Keratinocyte (primary cell): ENCODE data around the gene SH3PXD2A. TPM values are rescaled to one million over a fixed set of nuclear protein-coding genes. Genes with fewer than 3 reads are reported as not detected.

Experiments used
- DNase-seq: peaks from one replicate; pipeline ENCODE4 v3.0.0-alpha.2; 2011; ENCODE audit warnings: low read depth, missing footprints, low spot score
- FAIRE-seq: peaks from 2 replicates; lab custom pipeline; 2011; peaks lifted over from hg19 to GRCh38; lab: Jason Lieb, UNC
- H2AFZ ChIP-seq: 2 replicates; pipeline ENCODE4 v1.6.0; 2012; ENCODE audit warnings: low read length, control low read depth, inconsistent platforms; ENCODE audit not compliant: control insufficient read depth
- H3K27ac ChIP-seq: 2 replicates; pipeline ENCODE4 v1.5.1; 2011; ENCODE audit warnings: low read length; ENCODE audit not compliant: control insufficient read depth, insufficient read depth
- H3K27me3 ChIP-seq: 3 replicates; pipeline ENCODE4 v1.6.0; 2011; ENCODE audit warnings: low read length; ENCODE audit not compliant: control insufficient read depth, insufficient read depth; ENCODE audit errors: extremely low read depth
- H3K36me3 ChIP-seq, 2 experiments: 2 replicates in 1 of 2; 3 replicates in 1 of 2; pipeline ENCODE4 v1.5.1; 2011; ENCODE audit warnings: low read length in 2 of 2, mild to moderate bottlenecking in 1 of 2; ENCODE audit not compliant: control insufficient read depth in 2 of 2, insufficient read depth in 2 of 2; ENCODE audit errors: extremely low read depth in 1 of 2
- H3K4me1 ChIP-seq: 3 replicates; pipeline ENCODE4 v1.5.1; 2011; ENCODE audit warnings: low read length; ENCODE audit not compliant: control insufficient read depth, insufficient read depth; ENCODE audit errors: extremely low read depth
- H3K4me2 ChIP-seq: 3 replicates; pipeline ENCODE4 v1.6.0; 2011; ENCODE audit warnings: low read depth, low read length; ENCODE audit not compliant: control insufficient read depth, insufficient read depth; ENCODE audit errors: extremely low read depth
- H3K4me3 ChIP-seq, 3 experiments: fragments of 200-600 bp in 1 of 3; sonication (generic) in 1 of 3; 2 replicates in 2 of 3; 3 replicates in 1 of 3; pipeline ENCODE4 v1.5.1; 2011 to 2016; ENCODE audit warnings: low read length in 3 of 3, mild to moderate bottlenecking in 3 of 3, control low read depth in 2 of 3, inconsistent platforms in 1 of 3, low read depth in 1 of 3, mixed read lengths in 1 of 3, mixed run types in 1 of 3, moderate library complexity in 1 of 3; ENCODE audit not compliant: control insufficient read depth in 2 of 3, insufficient read depth in 2 of 3; ENCODE audit errors: extremely low read depth in 1 of 3
- H3K79me2 ChIP-seq: 2 replicates; pipeline ENCODE4 v1.6.0; 2012; ENCODE audit warnings: low read length; ENCODE audit not compliant: control insufficient read depth, insufficient read depth
- H3K9ac ChIP-seq: 3 replicates; pipeline ENCODE4 v1.6.0; 2011; ENCODE audit warnings: low read length; ENCODE audit not compliant: control insufficient read depth, insufficient read depth; ENCODE audit errors: extremely low read depth
- H3K9me1 ChIP-seq: 3 replicates; pipeline ENCODE4 v1.6.0; 2011; ENCODE audit warnings: low read length; ENCODE audit not compliant: control insufficient read depth, insufficient read depth; ENCODE audit errors: extremely low read depth
- H3K9me3 ChIP-seq: 2 replicates; pipeline ENCODE4 v1.5.1; 2012; ENCODE audit warnings: low read depth, low read length; ENCODE audit not compliant: control insufficient read depth
- H4K20me1 ChIP-seq: 3 replicates; pipeline ENCODE4 v1.6.0; 2011; ENCODE audit warnings: low read length; ENCODE audit not compliant: control insufficient read depth, insufficient read depth; ENCODE audit errors: extremely low read depth
- EZH2 ChIP-seq: IDR thresholded peaks from one replicate; pipeline ENCODE4 v1.6.1; 2012; ENCODE audit warnings: inconsistent platforms, mild to moderate bottlenecking, low read length, moderate library complexity
- dilution Hi-C: fragments of 300-500 bp; cut with MboI; formaldehyde crosslinking; loops from one replicate; pipeline ENCODE4 v1.7.0; 2020; ENCODE audit warnings: low sequenced_read_pairs; ENCODE audit not compliant: extremely low pct_ligation_motif_present
- polyA plus RNA-seq, 5 experiments: library from polyadenylated mRNA; depleted of rRNA in 3 of 5; stranded (reverse) in 3 of 5; stranded (forward) in 1 of 5; unstranded in 1 of 5; fragments of >200 nt; gene quantifications; 1 replicate in 1 of 5; 2 replicates in 3 of 5; 3 replicates in 1 of 5; pipeline versions ENCODE4 v1.2.1 to v1.2.3, GENCODE V29; 2011 to 2012; ENCODE audit warnings: missing spikeins in 2 of 5, low read depth in 1 of 5, low replicate concordance in 1 of 5
- TF ChIP-seq, protein P1 (sequence below), 3 experiments: IDR thresholded peaks in 1 of 3; conservative IDR thresholded peaks in 1 of 3; optimal IDR thresholded peaks in 1 of 3; 2 replicates in 2 of 3; 3 replicates in 1 of 3; pipeline versions ENCODE3 to v1.5.1; 2011; ENCODE audit warnings: low read length in 3 of 3, mild to moderate bottlenecking in 3 of 3, moderate library complexity in 2 of 3, control low read depth in 1 of 3, inconsistent platforms in 1 of 3; ENCODE audit not compliant: insufficient read depth in 2 of 3; ENCODE audit errors: extremely low read depth in 1 of 3

SH3PXD2A gene
- polyA plus RNA-seq, 1 donor (not counting 4 experiments of a cell fraction or from before 2014, with no cell fraction given) = 33.9 TPM

DNA sequence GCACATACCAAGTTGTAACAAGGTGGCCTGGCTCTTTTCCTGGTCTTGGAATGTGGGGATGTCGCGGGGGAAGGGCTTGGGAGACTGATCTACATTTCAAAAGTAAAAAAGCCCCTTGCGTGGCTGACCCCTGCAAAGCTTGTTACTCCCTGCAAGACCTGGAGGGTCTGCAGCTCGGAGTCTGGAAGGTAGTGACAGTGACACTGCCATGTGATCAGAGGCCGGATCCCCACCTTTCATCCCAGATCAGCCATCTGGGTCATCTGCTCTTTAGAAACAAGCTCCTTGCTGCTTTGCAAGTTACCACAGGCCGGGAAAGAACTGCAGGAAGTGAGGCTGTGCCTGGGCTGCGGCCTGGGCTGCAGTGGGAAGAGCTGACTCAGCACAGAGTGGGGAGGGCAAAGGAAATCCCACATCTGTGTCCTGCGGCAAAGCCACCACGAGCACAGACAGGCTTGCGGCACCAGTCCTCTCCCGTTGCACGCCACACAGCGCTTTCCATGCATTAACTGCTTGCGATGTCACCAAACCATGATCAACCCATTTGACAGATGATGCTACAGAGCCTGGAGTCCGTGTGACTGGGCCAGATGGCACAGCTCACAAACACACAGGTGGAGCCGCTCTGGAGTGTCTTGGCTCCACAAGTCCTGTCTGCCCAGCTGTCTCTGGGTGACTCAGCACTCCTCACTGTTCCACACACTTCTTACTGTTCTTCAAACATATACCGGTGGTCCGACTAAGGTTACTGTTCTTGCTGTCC is 97.7 kb downstream of the SH3PXD2A start:
- TF ChIP-seq EZH2 = no peak
- TF ChIP-seq, protein P1, sequence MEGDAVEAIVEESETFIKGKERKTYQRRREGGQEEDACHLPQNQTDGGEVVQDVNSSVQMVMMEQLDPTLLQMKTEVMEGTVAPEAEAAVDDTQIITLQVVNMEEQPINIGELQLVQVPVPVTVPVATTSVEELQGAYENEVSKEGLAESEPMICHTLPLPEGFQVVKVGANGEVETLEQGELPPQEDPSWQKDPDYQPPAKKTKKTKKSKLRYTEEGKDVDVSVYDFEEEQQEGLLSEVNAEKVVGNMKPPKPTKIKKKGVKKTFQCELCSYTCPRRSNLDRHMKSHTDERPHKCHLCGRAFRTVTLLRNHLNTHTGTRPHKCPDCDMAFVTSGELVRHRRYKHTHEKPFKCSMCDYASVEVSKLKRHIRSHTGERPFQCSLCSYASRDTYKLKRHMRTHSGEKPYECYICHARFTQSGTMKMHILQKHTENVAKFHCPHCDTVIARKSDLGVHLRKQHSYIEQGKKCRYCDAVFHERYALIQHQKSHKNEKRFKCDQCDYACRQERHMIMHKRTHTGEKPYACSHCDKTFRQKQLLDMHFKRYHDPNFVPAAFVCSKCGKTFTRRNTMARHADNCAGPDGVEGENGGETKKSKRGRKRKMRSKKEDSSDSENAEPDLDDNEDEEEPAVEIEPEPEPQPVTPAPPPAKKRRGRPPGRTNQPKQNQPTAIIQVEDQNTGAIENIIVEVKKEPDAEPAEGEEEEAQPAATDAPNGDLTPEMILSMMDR (optimal IDR thresholded peaks at IDR 0.05 in 1 of 3, IDR thresholded peaks at IDR 0.05 in 1 of 3, conservative IDR thresholded peaks at IDR 0.05 in 1 of 3; ENCODE audit: extremely low read depth in 1 of 3, insufficient read depth in 2 of 3, low read length in 3 of 3) = no peak
- no peaks in the 10 kb centered on the region for H3K9me3 ChIP-seq
- no peaks in the 10 kb centered on the region for H3K9me1 ChIP-seq
- H2AFZ ChIP-seq = no peak overlapping the region
- peaks cover 12 to 38% of the 10 kb centered on the region in 2 experiments for H3K36me3 ChIP-seq
- peaks cover 4% of the 10 kb centered on the region for H4K20me1 ChIP-seq
- peak overlapping the region; percentile 67 for H3K4me2 ChIP-seq
- H3K27me3 ChIP-seq = no peaks in the 10 kb centered on the region
- peak overlapping the region; percentile 80 for H3K27ac ChIP-seq
- H3K79me2 ChIP-seq = peaks cover 54% of the 10 kb centered on the region
- peaks cover 65% of the 10 kb centered on the region for H3K4me1 ChIP-seq
- H3K4me3 ChIP-seq = peak overlapping the region in 2 of 3 experiments; percentile 15 to 28
- DNase-seq (no peak), FAIRE-seq (peak; percentile 90)
- H3K9ac ChIP-seq = peak overlapping the region; percentile 44
- dilution Hi-C loops = no loop called here

DNA sequence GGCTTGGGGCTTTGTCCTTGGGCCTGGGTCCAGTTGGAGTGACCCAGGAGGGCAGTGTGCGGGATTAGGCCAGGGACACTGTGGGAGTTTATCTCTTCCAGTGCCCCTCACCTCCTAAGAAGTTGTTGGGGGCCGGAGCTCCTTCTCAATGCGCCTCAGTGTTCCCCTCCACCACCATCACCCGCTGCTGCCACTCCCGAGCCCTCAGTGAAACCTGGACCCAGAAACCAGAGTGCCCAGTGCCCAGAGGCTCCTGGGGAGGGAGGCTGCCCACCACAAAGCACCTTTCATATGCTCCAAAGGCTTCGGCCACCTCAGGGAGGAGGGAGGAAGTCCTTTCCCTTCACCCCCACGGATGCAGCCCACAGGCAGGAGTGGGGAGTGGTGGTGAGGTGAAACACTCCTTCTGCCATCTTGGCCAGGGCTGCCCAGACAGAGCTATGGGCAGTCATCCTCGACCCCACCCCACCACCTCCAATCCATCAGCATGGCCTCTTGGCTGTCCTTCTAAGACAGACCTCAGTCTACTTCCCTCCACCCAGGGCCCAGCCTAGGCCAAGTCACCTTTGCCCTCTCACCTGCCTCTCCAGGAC is 99.0 kb downstream of the SH3PXD2A start:
- Histone ChIP-seq H3K4me3 (no peak overlapping the region), H3K36me3 (peaks cover 15 to 40% of the 10 kb centered on the region in 2 experiments), H3K9ac (peak overlapping the region; percentile 29), H2AFZ (no peak overlapping the region), H3K27me3 (no peaks in the 10 kb centered on the region), H3K27ac (peak overlapping the region; percentile 80), H3K9me1 (no peaks in the 10 kb centered on the region), H3K79me2 (peaks cover 60% of the 10 kb centered on the region), H4K20me1 (peaks cover 4% of the 10 kb centered on the region), H3K9me3 (no peaks in the 10 kb centered on the region), H3K4me1 (peaks cover 63% of the 10 kb centered on the region), H3K4me2 (no peak overlapping the region)
- FAIRE-seq (no peak), DNase-seq (no peak)
- dilution Hi-C loops = no loop called here
- TF ChIP-seq, protein P1 (optimal IDR thresholded peaks at IDR 0.05 in 1 of 3, IDR thresholded peaks at IDR 0.05 in 1 of 3, conservative IDR thresholded peaks at IDR 0.05 in 1 of 3; ENCODE audit: extremely low read depth in 1 of 3, insufficient read depth in 2 of 3, low read length in 3 of 3) = no peak
- TF ChIP-seq EZH2 = no peak
